ENCODE measurements around the gene ZSWIM2. TPM values are rescaled to one million over a fixed set of nuclear protein-coding genes. Genes with fewer than 3 reads are reported as not detected.

Gene ZSWIM2, protein sequence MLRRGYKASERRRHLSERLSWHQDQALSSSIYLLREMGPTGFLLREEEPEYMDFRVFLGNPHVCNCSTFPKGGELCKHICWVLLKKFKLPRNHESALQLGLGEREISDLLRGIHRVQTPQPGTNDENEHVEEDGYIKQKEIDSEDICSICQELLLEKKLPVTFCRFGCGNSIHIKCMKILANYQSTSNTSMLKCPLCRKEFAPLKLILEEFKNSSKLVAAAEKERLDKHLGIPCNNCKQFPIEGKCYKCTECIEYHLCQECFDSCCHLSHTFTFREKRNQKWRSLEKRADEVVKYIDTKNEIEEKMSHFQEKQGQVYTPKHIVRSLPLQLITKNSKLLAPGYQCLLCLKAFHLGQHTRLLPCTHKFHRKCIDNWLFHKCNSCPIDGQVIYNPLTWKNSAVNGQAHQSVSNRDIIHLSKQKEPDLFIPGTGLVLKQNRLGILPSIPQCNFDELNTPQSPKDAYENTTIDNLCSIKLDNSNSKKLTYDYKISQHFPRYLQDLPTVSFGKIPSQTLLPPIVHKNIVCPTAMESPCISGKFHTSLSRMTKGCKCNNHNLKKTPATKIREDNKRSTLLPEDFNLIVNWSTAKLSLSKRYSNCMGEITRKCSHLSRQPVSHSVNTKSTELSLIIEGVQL
- not detected in 2 replicates for total RNA-seq

DNA sequence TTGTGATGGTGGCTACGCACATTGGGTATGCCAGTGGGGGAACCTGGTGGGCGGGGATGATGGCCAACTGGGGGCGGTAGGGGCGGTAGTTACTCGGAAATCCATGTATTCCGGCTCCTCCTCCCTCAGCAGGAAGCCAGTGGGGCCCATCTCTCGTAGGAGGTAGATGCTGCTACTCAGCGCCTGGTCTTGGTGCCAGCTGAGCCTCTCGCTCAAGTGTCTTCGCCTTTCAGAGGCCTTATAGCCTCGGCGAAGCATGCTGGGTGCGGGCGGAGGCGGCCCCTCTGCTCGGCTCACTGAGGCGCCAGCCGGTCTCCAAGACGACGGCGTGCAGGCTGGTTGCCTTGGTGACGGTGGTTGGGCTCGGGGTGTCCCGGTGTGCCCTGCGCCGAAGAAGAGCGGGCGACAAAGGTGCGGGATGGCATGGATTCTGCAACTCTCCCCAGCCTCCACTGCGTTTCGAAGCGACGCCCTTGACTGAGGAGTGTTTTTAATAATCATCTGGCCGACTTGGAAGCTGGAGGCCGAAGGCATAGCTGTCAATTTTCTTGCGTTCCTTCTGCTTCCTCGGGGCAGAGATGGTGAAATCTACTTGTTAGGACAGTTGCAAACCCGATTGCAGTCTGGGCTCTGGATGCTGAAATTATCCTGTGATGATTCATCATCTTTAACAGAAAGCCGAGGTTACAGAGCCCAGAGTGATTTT, at the start of gene ZSWIM2:
Gene ZSWIM2, minus strand, starts transcription at position 298 of the 706 bp plus-strand sequence. Its CDS starts 40 bp downstream, at position 258.

Other genes starting within 250 kb of the ZSWIM2 start
- gene FAM171B, start 155.1 kb downstream of the ZSWIM2 start, total RNA-seq: 5.5 and 21.2 TPM in 2 replicates

All from placental pericyte (primary cell).